Parietal lobe (tissue), 2 donors: ENCODE measurements around the gene PRAMEF8. TPM values are rescaled to one million over a fixed set of nuclear protein-coding genes. Genes with fewer than 3 reads are reported as not detected.

Experiments
- small RNA-seq: library from RNA; depleted of rRNA; stranded (forward); fragments of <200 nt; gene quantifications from one replicate; pipeline ENCODE3, GENCODE V24; 2014; ENCODE audit warnings: low replicate concordance
- total RNA-seq: library from RNA; depleted of rRNA; stranded (reverse); fragments of >200 nt; gene quantifications from one replicate; pipeline ENCODE4 v1.2.3, GENCODE V29; 2014

Gene PRAMEF8
- total RNA-seq = not detected

GRCh38 chr1:13285037-13285436, at the start of gene PRAMEF8:
Gene PRAMEF8, minus strand, starts transcription at chr1:13285137. Its CDS starts 1,046 bp downstream, at chr1:13284091.

GRCh38 chr1:13315281-13315680, 30.3 kb upstream of the PRAMEF8 start, which contains the start of gene PRAMEF15:
Gene PRAMEF15, plus strand, starts transcription at chr1:13315581. Its CDS starts 2,827 bp downstream, at chr1:13318408.

GRCh38 chr1:13303239-13303638, 18.3 kb upstream of the PRAMEF8 start, which contains the start of gene PRAMEF33:
Gene PRAMEF33, plus strand, starts transcription at chr1:13303539. Its CDS starts 2,416 bp downstream, at chr1:13305955.

GRCh38 chr1:13253898-13254297, 31.0 kb downstream of the PRAMEF8 start, which contains the start of gene PRAMEF5:
Gene PRAMEF5, plus strand, starts transcription at chr1:13254198. Its CDS starts 5,071 bp downstream, at chr1:13259269.

Small RNA genes lying within 50 kb of the gene (small RNA-seq; reads per million reads assigned to genes)
- gene RNU6-771P = not detected

Other genes with a start within 250 kb of the PRAMEF8 start
- gene PRAMEF27, start 228.6 kb downstream of the PRAMEF8 start, total RNA-seq = not detected
- not detected for gene HNRNPCL3, start 224.4 kb downstream of the PRAMEF8 start, total RNA-seq
- gene PRAMEF25, start 214.4 kb downstream of the PRAMEF8 start, total RNA-seq = not detected
- not detected for gene HNRNPCL2, start 168.3 kb downstream of the PRAMEF8 start, total RNA-seq
- gene PRAMEF26, start 129.1 kb downstream of the PRAMEF8 start, total RNA-seq = not detected
- gene HNRNPCL4, start 119.5 kb downstream of the PRAMEF8 start, total RNA-seq = not detected
- not detected for gene PRAMEF9, start 113.3 kb downstream of the PRAMEF8 start, total RNA-seq
- gene PRAMEF13, start 83.7 kb downstream of the PRAMEF8 start, total RNA-seq = not detected
- gene PRAMEF18, start 59.0 kb downstream of the PRAMEF8 start, total RNA-seq = not detected
- gene PRAMEF5, start 30.9 kb downstream of the PRAMEF8 start, total RNA-seq = not detected
- gene PRAMEF33, start 18.4 kb upstream of the PRAMEF8 start, total RNA-seq = not detected
- not detected for gene PRAMEF15, start 30.4 kb upstream of the PRAMEF8 start, total RNA-seq
- not detected for gene PRAMEF14, start 62.0 kb upstream of the PRAMEF8 start, total RNA-seq
- not detected for gene PRAMEF19, start 86.8 kb upstream of the PRAMEF8 start, total RNA-seq
- gene PRAMEF17, start 104.5 kb upstream of the PRAMEF8 start, total RNA-seq = not detected
- not detected for gene PRAMEF20, start 125.3 kb upstream of the PRAMEF8 start, total RNA-seq
- gene LRRC38, start 228.9 kb upstream of the PRAMEF8 start, total RNA-seq = not detected